GM21360 (cell line): ENCODE data around the gene ADARB1.

Experiments
- ATAC-seq: cut with Tn5 transposase; IDR thresholded peaks from one replicate; pipeline ENCODE4 v1.9.1; 2021; ENCODE audit warnings: mild to moderate bottlenecking, moderate library complexity; ENCODE audit not compliant: unreplicated experiment

Gene ADARB1

DNA sequence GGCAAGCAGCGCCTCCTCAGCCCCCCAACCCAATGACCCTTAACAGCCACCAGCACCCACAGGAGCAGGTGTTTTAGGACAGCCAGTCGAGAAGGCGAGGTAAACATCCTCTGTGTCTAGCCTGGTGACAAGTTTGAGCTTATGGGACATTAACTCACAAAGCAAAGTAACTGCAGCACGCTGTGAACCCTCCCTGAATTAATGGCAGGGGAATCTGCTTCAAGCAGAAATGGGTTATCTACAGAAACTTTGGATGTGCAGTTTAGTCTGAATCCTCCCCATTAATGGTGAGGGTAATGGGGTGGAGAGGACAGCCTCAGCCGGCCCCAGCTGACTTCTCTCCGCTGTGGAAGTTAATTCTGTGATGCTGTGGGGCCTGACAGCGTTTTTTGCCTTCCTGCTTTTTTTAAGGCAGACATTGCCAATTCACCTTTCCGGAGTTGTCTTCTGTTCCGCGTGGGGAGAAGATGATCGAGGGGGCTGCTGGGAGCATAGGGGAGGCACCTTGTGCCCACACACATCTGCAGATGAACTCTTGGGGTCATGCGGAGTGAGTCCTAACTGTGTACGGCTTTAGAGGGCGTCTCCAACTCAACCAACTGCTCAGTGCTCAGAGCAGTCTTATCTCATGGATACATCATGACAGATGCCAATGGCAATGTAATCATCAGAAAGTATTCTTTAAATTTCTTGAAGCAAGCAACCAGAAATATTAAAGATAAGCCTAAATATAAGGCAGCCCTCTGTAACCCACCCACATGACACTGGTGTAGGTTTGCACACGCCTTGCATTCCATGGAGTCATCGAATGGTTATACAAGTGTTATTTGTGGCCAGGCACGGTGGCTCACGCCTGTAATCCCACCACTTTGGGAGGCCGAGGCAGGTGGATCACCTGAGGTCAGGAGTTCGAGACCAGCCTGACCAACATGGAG lies 172.3 kb downstream of the ADARB1 start:
- ATAC-seq: no peak

DNA sequence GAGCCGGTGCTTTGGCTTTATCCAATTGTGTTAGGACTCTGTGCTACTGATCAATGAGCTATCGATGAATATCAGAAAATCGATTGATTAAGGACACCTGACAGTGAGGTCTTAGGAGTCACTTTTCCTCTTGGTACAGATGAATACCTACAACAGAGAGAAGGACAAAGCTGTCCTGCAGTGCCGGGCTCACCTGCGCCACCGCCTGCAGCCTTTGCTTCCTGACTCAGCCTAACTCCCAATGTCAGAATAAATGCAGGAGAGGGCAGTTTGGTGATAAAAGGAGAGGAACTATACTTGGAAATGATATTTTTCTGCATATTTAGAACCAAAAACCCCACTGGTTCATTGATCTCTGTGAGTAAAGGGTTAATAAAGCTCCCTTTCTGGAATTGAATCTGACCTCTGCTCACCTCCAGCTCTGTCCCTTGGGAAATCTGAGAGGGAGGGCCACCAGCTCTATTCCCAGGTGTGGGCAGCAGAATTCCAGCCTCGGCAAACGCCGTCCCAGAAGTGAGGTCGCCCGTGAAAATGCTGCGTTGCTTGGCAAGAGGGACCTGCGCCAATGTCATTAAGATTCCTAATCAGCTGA lies 174.0 kb downstream of the ADARB1 start:
- no peak for ATAC-seq

DNA sequence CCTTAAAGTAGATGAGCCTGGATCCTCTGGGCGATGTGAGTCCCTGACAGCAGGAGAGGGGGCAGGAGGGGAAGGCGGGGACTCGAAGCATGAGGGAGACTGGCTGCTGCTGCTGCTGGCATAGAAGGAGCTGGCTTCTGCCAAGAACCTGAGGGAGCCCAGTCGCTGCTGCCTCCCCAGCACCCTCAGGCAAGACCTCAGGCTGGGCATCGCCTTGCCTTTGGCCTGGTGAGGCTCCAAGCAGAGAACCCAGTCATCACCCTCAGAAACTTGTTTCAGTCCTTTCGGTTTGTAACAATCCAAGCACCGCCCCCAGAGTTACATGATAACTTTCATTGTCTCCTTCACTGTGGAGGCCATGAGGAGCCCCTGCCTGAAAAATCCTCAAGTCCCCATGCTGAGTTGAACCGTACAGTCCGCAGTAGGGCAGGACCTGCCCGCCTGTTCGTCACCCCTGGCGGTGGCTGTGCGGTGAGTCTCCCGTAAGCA lies 174.6 kb downstream of the ADARB1 start:
- ATAC-seq: no peak

DNA sequence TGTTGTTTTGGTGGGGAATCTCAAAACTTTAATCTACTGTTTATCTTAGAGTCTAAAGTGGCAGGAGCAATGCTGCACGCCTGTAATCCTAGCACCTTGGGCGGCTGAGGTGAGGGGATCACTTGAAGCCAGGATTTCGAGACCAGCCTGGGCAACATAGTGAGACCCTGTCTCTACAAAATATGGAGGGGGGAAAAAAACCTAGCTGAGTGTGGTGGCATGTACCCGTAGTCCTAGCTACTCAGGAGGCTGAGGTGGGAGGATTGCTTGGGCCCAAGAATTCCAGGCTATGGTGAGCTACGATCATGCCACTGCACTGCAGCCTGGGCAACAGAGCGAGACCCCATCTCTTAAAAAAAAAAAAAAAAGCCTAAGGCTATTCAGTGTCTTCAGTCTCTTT lies 175.2 kb downstream of the ADARB1 start:
- ATAC-seq: no peak

DNA sequence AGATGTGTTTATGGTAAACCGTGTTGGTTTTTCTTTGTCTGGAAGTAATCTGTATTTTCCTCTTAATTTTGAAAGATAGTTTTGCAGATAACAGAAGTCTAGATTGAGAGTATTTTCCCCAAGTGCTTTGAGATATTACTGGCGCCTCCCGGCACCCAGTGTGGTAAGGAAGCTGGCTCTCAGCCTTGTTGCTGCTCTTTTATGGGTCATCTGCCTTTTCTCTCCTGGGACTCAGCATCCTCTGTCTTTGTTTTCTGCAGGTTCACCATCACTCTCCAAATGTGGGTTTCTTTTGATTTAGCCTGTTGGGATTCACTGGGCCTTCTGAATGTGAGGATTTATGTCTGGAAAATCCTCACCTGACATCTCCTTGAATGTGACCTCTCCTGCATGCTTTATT lies 175.9 kb downstream of the ADARB1 start:
- ATAC-seq: no peak

DNA sequence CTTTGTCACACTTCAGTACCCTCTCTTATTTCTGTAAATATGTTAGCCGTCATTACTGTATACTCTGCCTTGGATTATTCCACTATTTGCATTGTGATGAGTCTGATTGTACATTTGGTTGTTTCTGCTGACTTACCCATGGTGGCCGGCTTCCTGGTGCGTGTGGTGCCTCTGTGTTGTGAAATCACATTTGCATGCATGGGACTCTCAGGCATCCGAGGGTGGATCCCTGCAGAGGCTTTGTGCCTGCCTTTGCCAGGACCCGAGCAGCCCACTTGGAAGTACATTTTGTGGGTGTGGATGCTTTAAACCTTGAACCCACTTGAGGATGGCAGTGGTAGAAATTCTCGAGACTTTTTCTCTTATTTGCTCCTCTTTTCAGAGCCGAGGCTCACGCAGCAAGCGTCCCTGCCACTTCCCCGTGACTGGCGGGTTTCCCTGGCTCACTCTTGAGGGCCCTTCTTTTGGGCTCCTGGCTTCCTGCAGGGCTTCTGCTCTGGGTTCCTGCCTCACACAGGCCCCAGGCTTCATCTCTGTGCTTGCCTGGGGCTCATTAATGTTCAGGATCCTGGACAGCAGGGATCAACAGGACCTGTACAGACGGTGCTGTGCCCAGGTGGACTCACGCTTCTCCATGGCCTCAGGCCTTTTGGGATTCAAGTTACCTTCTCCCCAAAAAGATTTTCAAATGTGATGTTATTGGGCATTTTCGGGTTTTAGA lies 176.7 kb downstream of the ADARB1 start:
- ATAC-seq: no peak

DNA sequence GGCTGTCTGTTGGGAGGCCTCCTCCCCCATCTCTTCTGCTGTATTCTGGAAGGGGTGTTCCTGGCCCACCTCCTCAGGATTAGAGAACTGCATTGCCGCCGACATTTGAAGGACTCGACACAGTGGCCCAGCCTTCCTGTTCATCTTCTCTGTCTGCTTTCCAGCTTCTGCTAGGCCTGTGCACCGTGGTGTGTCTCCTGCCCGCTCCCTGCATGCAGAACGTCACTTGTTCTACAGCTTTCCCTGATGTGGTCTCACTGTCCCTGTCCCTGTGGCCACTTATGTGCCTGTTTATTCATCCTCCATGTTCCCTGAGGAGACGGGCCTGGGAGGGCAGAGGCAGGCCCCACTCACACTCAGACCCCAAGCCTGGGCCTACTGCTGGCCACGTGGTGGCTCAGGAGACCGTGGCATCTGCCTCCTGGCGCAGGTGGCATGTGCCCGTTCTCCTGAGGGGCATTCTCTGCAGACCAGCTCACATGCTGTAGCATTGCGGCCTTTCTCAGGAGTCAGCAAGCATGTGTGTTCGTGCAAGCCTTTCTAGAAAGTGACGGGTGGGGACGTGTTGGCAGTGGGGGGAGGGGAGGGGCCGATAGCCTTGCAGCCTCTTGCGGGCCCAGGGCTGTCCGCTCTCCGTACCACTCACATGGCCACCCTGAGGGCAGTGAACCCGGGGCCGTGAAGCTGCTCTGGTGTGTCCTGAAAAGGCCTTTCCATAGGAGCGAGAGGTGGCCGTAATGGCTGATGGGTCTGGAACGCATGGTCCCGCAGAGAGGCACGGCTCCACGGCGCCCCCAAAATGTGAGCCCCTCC lies 177.5 kb downstream of the ADARB1 start:
- ATAC-seq: no peak

DNA sequence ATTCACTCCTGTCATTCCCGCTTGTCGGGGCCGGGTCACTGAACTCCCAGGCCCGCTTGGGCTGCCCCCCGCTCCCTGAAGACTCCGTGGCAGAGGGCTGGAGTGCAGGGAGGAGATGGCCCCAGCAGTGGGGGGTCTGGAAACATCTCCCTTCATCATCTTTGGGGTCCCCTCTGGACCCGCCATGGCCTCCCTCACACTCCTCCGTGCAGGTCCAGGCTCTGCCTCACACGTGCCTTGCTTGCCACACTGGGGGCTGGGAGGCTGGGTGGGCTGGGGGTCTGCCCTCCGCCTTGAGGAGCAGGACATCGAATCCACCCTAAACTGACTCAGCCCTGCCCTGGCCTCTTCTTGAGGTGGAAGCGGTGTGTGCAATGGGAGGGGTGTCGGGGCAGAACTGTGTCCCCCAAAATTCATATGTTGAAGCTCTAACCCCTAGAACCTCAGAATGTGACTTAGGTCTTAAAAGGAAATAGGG lies 178.1 kb downstream of the ADARB1 start:
- no peak for ATAC-seq

DNA sequence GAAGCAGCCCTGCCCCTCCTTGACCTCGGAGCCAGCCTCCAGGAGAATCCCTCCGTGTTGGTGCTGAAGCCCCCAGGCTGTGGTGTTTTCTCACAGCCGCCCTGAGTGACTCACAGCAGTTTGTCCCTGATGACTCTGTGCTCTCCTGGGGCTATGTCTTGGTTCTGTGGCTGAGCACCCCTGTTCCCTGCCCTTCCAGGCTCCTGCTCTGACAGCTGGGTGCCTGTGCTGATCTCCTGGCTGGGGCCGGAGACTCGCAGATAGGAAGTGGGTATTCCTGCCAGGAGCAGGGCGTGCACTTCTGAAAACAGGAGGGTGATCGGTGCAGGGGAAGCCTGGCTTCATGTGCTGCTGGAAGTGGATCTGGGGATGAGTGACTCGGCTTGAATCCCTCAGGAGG lies 178.8 kb downstream of the ADARB1 start:
- no peak for ATAC-seq

DNA sequence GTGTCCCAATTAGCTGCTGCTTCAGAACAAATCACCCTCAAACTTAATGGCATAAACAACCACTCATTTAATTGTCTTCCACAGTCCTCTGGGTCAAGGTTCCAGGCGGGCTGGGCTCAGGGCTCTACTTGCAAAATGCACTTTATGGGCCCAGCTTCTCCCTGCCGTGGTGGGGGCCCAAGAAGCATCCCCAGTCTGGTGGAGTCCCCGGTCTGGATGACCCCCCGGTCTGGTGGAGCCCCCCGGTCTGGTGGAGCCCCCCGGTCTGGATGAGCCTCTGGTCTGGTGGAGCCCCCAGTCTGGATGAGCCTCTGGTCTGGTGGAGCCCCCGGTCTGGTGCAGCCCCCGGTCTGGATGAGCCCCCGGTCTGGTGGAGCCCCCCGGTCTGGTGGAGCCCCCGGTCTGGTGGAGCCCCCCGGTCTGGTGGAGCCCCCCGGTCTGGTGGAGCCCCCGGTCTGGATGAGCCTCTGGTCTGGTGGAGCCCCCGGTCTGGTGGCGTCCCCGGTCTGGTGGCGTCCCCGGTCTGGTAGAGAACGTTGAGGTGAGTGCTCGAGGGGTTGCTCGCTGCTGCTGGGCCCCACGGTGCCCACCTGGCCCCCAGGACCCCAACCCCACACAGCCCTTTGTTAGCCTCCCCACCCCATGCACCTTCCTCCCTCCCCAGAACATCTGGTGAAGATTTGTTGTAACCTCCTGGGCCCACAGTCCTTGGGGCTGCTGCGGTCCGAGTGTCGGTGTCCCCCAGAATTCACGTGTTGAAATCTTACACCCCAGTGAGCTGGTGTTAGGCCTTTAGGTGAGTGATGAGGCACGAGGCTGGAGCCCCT lies 179.5 kb downstream of the ADARB1 start:
- ATAC-seq: no peak

DNA sequence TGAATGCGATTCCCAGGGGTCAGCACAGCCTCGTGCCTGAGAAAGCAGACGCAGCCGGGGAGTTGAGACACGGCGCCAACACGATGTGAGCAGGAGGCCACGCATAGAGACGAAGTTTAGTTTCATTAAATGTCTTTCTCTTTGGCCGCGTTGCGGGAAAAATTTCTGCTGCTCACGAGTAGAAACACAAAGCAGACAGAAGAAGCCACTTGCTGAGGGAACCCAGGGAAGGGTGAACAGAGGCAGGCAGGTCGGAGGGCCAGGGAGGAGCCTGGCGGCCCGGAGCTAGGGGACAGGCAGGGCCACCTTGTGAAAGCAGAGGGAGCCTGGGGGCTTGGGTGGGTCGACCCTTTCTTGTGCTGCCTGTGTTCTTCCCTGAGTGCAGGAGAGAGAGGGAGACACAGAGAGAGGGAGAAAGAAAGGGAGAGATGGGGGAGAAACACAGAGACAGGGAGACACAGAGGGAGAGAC lies 180.1 kb downstream of the ADARB1 start:
- ATAC-seq: no peak

DNA sequence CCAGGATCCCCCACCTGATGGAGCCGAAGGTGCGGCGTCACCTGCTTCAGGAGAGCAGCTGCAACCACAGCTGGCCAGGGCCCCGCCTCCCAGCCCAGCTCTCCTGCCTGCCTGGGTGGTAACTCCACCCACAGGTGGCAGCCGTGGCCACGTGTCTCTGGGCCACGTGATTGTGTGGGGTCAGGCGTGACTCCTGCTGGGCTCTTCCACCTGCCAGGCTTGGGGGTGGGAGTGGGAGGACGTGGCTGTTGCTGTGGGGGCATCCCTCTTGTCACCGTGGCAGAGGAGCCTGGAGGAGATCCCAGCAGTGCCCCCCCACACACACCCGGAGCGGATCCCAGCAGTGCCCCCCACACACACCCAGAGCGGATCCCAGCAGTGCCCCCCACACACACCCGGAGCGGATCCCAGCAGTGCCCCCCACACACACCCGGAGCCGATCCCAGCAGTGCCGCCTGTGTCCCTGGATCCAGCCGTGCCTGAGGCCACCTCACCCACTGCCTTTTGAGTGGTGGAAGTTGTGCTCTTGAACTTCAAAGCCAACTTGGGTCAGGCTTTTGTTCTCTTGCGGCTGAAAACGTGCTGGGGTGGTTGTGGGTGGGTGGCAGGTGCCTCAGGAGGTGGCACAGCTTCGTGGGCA lies 181.1 kb downstream of the ADARB1 start:
- no peak for ATAC-seq

DNA sequence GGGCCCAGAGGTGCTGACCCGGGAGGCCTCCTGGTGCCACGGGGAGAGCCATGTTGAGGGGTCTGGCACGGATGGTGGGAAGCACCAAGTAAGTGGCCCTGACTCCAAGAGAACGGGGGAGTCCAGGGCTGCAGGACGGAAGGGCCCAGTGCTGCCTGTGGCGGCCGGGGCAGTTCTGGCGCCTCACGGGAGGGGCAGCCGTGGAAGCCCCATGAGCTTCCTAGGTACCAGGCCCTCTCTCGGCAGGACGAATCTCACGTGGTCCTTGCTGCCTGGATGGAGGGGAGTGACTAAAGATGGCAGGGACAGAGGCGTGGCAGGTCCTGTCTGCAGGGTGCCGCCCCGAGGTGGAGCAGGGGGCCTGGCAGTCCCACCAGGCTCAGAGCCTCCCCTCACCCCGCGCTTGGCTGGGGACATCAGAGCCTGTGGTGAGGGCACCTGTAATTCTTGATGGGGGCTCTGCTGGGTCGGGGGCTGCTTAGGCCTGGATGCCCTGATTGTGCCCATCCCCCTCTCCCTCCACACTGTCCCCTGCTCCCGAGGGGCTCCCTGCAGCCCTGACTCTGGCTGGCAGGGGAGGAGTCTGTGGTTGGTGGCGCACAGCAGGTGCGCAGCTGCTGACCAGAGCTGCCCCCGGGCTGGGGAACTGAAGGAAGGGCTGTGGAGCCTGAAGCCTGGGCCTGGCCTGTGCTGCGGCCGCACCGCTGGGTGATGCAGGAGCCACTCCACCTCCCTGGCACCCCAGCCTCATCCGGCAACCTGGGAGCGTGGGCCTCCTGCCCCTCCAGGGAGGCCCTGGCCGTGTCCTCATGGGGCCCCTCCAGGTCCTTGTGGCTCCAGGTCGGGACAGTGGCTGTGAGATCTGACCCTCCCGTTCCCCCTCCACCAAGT lies 181.9 kb downstream of the ADARB1 start:
- ATAC-seq: no peak

DNA sequence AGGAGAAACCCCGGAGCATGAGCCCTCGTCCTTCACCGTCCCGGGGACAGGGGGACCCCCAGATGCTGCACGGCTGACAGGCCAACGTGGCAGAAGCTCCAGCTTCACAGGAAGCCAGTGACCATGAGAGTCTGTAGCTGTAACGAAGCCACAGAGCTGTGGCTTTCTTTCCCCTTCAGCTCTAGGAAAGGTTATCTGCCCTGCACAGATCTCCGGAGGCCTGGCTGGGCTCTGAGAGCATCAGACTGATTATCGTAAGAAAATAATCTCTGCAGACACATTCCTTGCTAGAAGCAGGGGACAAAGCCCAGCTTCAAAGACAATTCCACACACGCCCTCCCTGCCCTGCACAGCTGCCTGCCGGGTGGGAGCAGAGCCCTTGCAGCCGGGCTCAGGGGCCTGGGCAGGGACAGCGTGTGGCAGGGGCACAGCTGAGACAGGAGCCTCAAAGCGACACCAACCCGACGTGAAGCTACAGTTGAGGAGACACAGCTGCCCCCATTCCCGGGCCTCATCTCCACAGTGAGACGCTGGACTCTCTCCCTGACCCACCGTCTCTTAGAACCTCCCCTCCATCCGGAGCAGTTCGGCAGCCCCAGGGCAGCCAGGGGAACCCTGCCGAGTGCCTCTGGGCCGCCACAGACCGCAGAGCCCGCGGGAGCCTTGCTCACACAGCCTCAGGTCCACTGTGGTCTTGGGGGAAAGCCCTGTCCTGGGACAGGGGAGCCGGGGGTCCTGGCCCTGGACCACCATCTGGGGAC lies 182.7 kb downstream of the ADARB1 start:
- no peak for ATAC-seq

DNA sequence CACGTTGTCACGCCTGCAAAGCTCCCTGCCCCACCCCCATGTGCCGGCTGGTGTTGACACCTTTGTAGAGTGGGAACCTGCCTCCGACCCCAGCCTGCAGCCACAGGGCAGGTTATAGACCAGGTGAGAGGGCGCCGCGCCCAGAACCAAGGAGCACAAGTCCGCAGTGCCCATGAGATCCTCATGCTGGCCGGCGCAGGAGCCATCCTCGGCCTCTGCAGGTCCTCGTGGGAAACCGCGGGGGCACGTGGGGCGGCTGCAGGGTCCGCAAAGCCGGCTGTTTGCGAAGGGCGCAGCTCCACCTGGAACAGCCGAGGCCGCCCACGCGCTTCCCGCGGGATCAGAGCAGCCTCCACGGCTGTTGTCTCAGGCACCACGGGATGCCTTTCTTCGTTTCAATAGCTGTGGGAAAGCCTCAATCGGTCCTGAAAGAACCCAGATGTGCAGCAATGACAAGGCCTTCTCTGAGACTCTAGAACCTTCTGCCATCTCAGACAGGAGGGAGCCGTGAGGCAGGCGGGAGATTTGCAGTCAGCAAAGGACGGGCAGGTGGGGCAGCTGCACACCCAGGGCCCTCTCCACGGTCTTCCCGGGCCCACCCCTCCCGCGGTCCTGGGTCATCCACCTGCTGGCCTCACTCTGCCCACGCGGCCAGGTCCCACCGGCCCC lies 183.4 kb downstream of the ADARB1 start:
- no peak for ATAC-seq

DNA sequence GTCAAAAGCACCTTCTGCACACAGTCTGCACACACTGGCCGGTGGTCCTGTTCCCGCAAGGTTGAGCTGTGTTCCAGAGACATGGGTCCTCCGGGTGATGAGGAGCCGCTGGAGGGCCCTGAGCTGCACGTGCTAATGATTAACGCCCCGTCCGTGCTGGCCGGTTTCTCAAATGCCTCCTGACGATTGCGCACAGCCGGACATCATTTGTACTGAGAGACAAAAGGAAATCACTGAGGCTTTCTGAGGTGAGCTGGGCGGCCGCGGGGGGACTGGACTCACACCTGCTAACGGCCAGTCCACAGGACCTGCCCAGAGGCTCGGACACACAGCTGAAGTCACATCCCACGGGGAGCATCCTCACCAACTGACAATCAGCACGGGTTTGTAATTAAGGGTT lies 184.1 kb downstream of the ADARB1 start:
- ATAC-seq: no peak
